Progenitor cell of endocrine pancreas (in vitro differentiated cells): ENCODE results near the gene CNR1. TPM values are rescaled to one million over a fixed set of nuclear protein-coding genes. Genes with fewer than 3 reads are reported as not detected.

ENCODE experiments used
- DNase-seq: peaks from one replicate; pipeline ENCODE4 v3.0.0; 2021; ENCODE audit warnings: low spot score; ENCODE audit not compliant: unreplicated experiment
- H3K27ac Mint-ChIP-seq: 2 replicates; pipeline ENCODE4 v1.8.0; 2021; ENCODE audit warnings: mild to moderate bottlenecking, moderate library complexity, mixed read lengths
- H3K27me3 Mint-ChIP-seq: 2 replicates; pipeline ENCODE4 v1.8.0; 2021; ENCODE audit warnings: mixed read lengths
- H3K36me3 Mint-ChIP-seq: 2 replicates; pipeline ENCODE4 v1.8.0; 2022; ENCODE audit warnings: mixed read lengths; ENCODE audit not compliant: insufficient read depth
- H3K4me1 Mint-ChIP-seq: 2 replicates; pipeline ENCODE4 v1.8.0; 2021; ENCODE audit warnings: low read depth, mixed read lengths
- H3K4me3 Mint-ChIP-seq: 2 replicates; pipeline ENCODE4 v1.8.0; 2021; ENCODE audit warnings: low read depth, mild to moderate bottlenecking, moderate library complexity, mixed read lengths
- H3K9me3 Mint-ChIP-seq: 2 replicates; pipeline ENCODE4 v1.8.0; 2021; ENCODE audit warnings: low read depth, mixed read lengths
- total RNA-seq: library from RNA; stranded (reverse); gene quantifications from 2 replicates; pipeline ENCODE4 v1.2.1, GENCODE V29; 2021
- TF ChIP-seq, protein P1 (sequence below): fragments of 200-600 bp; sonication (generic); IDR thresholded peaks from one replicate; pipeline ENCODE4 v1.5.0; 2021; ENCODE audit warnings: antibody characterized with exemption, mild to moderate bottlenecking; ENCODE audit not compliant: unreplicated experiment

Gene CNR1
- total RNA-seq, 1 donor from 2014 or later = 26.2 TPM

DNA sequence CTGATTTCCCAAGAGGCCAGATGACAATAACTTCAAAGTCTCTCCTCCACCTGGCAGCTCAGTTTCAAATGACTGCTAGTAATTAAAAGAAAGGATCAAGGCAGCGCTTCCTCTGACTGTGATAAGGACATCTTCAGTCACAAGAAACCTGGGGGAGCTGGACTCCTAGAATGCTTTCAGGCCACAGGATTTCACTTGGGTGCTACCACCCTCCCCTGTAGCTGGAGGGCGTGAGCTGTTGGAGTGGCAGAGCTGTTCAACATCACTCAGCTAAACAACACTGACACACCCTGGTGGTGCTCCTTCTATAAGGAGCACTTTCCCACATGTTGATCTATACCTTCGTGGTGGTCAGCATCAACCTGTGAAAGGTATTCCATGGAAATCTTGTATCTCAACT, 2.2 kb upstream of the CNR1 start:
- no peaks in the 10 kb centered on the region for H3K36me3 Mint-ChIP-seq
- TF ChIP-seq, protein P1, sequence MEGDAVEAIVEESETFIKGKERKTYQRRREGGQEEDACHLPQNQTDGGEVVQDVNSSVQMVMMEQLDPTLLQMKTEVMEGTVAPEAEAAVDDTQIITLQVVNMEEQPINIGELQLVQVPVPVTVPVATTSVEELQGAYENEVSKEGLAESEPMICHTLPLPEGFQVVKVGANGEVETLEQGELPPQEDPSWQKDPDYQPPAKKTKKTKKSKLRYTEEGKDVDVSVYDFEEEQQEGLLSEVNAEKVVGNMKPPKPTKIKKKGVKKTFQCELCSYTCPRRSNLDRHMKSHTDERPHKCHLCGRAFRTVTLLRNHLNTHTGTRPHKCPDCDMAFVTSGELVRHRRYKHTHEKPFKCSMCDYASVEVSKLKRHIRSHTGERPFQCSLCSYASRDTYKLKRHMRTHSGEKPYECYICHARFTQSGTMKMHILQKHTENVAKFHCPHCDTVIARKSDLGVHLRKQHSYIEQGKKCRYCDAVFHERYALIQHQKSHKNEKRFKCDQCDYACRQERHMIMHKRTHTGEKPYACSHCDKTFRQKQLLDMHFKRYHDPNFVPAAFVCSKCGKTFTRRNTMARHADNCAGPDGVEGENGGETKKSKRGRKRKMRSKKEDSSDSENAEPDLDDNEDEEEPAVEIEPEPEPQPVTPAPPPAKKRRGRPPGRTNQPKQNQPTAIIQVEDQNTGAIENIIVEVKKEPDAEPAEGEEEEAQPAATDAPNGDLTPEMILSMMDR = no peak
- peaks cover 22% of the 10 kb centered on the region for H3K4me1 Mint-ChIP-seq
- peak overlapping the region; percentile 37 for H3K4me3 Mint-ChIP-seq
- H3K27ac Mint-ChIP-seq = no peak overlapping the region
- H3K27me3 Mint-ChIP-seq = peaks cover 34% of the 10 kb centered on the region
- DNase-seq = no peak
- H3K9me3 Mint-ChIP-seq = no peaks in the 10 kb centered on the region

DNA sequence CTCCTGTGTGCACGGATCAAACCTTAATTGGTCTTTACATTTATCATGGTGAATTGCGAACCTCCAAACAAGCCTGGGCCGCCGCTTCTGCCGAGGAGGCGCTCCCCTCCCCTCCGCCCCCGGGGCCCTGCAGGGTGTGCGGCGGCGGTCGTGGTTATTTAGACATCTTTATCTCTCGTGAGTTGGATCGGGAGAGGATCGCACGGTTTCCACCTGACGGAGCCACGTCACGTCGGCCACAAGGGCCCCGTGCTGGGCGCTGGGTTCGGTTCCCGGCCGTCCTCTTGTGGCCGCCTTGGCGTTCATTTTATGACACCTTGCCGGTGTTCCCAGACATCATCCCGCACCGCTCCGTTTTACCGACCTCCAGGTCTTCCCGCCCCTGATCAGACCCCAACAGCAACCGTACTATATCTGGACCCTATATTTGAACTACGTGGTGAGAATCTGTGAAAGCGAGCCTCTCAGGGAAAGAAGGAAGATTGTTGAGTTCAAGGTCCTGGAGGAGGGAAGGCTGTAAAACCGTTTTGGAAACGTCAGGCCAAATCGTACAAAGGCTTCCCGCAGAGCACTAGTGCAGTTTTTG, 1.3 kb upstream of the CNR1 start:
- Mint-ChIP-seq H3K27me3 (peaks cover 34% of the 10 kb centered on the region), H3K27ac (peak overlapping the region; percentile 94)
- DNase-seq = peak; percentile 20

DNA sequence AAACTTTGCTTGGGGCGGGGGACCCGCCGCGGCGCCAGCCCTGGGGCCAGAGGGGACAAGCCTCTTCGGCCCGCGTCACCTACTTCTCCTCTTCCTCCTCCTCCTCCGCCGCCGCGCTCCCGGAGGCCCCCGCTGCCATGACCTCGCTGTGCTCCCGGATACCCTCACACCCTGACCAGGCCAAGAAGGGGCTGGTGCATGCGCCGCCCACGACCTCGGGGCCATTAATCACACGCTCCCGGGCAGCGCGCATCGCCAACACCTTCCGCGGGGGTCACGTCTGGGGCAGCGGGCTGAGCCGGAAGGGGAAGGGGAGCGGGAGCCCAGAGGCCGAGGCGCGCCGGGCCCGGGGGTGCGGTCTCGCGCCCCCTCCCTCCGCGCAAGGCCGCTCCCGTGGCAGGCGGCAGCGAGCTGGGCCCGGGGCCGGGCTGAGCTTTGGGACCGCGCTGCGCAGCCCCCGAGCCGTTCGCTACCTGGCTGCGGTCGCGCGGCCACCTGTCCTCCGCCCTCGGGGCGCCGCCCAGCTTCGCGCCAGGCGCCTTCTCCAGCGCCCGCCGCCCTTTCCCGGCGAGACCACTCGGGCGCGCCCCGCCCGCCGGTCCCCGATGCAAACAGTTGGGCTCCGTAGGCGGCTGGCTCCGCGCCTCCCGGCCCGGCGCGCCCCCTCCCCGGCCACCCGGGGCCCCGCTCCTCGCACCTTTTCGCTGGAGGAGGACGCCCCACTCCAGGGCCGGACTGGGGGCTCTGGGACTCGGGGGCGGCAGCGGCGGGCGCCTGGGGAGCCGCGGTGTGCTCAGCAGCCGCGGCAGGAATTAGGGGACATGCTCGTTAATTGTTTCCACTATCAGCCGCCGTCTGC, 575 bp upstream of the CNR1 start:
- TF ChIP-seq, protein P1 = no peak
- H3K9me3 Mint-ChIP-seq = no peaks in the 10 kb centered on the region
- DNase-seq = peak; percentile 64
- peaks cover 23% of the 10 kb centered on the region for H3K4me1 Mint-ChIP-seq
- peak overlapping the region; percentile 99 for H3K27ac Mint-ChIP-seq
- H3K4me3 Mint-ChIP-seq = peak overlapping the region; percentile 89
- no peaks in the 10 kb centered on the region for H3K36me3 Mint-ChIP-seq
- H3K27me3 Mint-ChIP-seq = peaks cover 34% of the 10 kb centered on the region

More for the DNA sequence above, 1.3 kb upstream of the CNR1 start:
- Mint-ChIP-seq H3K4me3 (peak overlapping the region; percentile 78), H3K9me3 (no peaks in the 10 kb centered on the region), H3K36me3 (no peaks in the 10 kb centered on the region), H3K4me1 (peaks cover 23% of the 10 kb centered on the region)
- TF ChIP-seq, protein P1 = no peak

DNA sequence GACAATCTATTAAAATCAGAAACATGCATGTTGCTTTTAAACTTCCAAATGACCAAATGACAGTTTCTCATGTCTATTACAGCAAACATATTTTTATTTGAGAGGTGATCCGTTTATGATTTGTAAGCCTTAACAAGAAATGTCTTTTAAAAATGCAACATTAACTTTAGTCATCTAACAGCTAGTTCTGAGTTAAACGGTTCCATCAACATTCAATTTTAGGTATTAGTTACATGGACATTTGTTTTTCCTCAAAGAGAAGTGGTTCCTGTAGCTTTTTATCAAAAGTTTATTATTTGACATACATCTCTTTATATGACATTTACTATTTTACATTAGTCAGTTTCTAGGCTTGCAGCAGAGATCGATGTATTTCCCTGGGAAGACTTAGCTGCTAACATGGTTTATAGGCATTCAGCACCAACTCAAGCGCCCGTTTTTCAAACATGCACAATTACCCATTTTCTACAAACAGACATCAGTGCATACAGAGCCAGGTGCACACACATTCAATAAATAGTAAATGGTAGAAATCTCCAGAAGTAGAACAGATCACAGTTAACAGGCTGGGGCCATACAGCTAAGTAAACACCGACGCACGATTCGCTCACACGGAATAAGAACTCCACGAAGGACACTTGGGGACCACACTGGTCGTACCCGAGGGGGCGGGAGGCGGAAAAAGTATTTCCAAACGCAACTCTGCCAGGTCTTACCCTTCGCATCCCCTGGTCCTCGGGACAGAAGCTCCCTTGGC, 882 bp downstream of the CNR1 start:
- peak overlapping the region; percentile 87 for H3K4me3 Mint-ChIP-seq
- H3K27me3 Mint-ChIP-seq = peaks cover 28% of the 10 kb centered on the region
- TF ChIP-seq, protein P1 = no peak
- no peaks in the 10 kb centered on the region for H3K9me3 Mint-ChIP-seq
- peaks cover 24% of the 10 kb centered on the region for H3K4me1 Mint-ChIP-seq
- no peaks in the 10 kb centered on the region for H3K36me3 Mint-ChIP-seq
- no peak for DNase-seq
- peak overlapping the region; percentile 93 for H3K27ac Mint-ChIP-seq

DNA sequence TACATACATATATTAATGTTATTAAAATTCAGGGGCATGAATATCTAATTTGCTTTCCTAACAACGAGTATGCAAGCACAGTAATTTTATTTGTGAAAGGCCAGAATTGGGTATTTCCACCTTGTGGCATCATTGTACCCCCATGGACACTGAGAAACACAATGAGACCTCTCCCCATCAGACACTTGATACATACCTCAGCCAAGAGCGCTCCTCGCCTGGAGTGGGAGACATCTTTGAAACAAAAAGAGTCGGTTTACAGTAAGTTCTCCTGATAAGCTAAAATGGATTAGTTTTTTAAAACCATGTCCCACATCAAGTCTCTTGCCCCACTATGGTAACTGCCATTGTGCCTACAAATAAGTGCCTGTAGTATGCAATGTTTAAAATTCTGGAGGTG, 2.1 kb downstream of the CNR1 start:
- no peaks in the 10 kb centered on the region for H3K9me3 Mint-ChIP-seq
- peaks cover 16% of the 10 kb centered on the region for H3K27me3 Mint-ChIP-seq
- peaks cover 28% of the 10 kb centered on the region for H3K4me1 Mint-ChIP-seq
- no peaks in the 10 kb centered on the region for H3K36me3 Mint-ChIP-seq
- DNase-seq = no peak
- TF ChIP-seq, protein P1 = no peak
- H3K4me3 Mint-ChIP-seq = peak overlapping the region; percentile 87
- H3K27ac Mint-ChIP-seq = no peak overlapping the region
